OCI-LY3 (cell line): Measurements from ENCODE around the gene ARHGAP27.

Experiments used
- H2AFZ ChIP-seq: fragments of 200-600, 300-600 bp; shearing (Covaris generic); 2 replicates; pipeline ENCODE4 v1.6.0; 2014; ENCODE audit warnings: antibody characterized with exemption, low read depth, low read length
- H3K27ac ChIP-seq: fragments of 200-600, 300-600 bp; sonication (generic); 2 replicates; pipeline ENCODE4 v1.5.1; 2014; ENCODE audit warnings: mild to moderate bottlenecking, low read length, moderate library complexity, mixed read lengths
- H3K27me3 ChIP-seq: fragments of 200-600, 300-600 bp; sonication (generic); 2 replicates; pipeline ENCODE4 v1.6.1; 2014; ENCODE audit warnings: low read depth, low read length, mixed read lengths
- H3K36me3 ChIP-seq: fragments of 200-600, 300-600 bp; sonication (generic); replicated peaks from 2 replicates; pipeline ENCODE3; 2014; ENCODE audit warnings: low read depth, low read length, mixed read lengths
- H3K4me1 ChIP-seq: fragments of 300-600, 200-600 bp; sonication (generic); 2 replicates; pipeline ENCODE4 v1.6.1; 2014; ENCODE audit warnings: low read length, mixed read lengths
- H3K4me2 ChIP-seq: fragments of 200-600, 300-600 bp; sonication (generic); 2 replicates; pipeline ENCODE4 v1.6.1; 2014; ENCODE audit warnings: low read length, mixed read lengths
- H3K4me3 ChIP-seq: fragments of 300-600, 200-600 bp; sonication (generic); 2 replicates; pipeline ENCODE4 v1.5.1; 2014; ENCODE audit warnings: antibody characterized with exemption, mild to moderate bottlenecking, low read length, moderate library complexity
- H3K79me2 ChIP-seq: fragments of 300-600, 200-600 bp; shearing (Covaris generic); 2 replicates; pipeline ENCODE4 v1.6.1; 2014; ENCODE audit warnings: mild to moderate bottlenecking, low read length, mixed read lengths
- H3K9ac ChIP-seq: fragments of 300-600, 200-600 bp; shearing (Covaris generic); 2 replicates; pipeline ENCODE4 v1.6.0; 2014; ENCODE audit warnings: mild to moderate bottlenecking, low read length, moderate library complexity
- H3K9me3 ChIP-seq: fragments of 200-600, 300-600 bp; shearing (Covaris generic); 2 replicates; pipeline ENCODE4 v1.6.1; 2014; ENCODE audit warnings: low read length, mixed read lengths; ENCODE audit not compliant: insufficient read depth
- H4K20me1 ChIP-seq: fragments of 200-600, 300-600 bp; sonication (generic); 2 replicates; pipeline ENCODE4 v1.6.1; 2016; ENCODE audit warnings: low read length, mixed read lengths; ENCODE audit not compliant: insufficient read depth
- CTCF ChIP-seq: fragments of 200-600, 300-600 bp; sonication (generic); IDR thresholded peaks from 2 replicates; pipeline ENCODE4 v1.5.1; 2014; ENCODE audit warnings: antibody characterized with exemption, low read length, low read depth
- EZH2phosphoT487 ChIP-seq: fragments of 200-600 bp; shearing (Covaris generic); IDR thresholded peaks from 2 replicates; pipeline ENCODE4 v1.6.1; 2018; ENCODE audit warnings: antibody characterized with exemption, mixed run types, low read depth

The ARHGAP27 gene

GRCh38 chr17:45405250-45406086 lies 27.2 kb downstream of the ARHGAP27 start:
- Histone ChIP-seq H3K4me1 (peaks cover 21% of the 10 kb centered on the region), H3K4me3 (no peak overlapping the region), H2AFZ (no peak overlapping the region), H4K20me1 (no peaks in the 10 kb centered on the region), H3K79me2 (peaks cover 27% of the 10 kb centered on the region), H3K27ac (no peak overlapping the region), H3K9me3 (no peaks in the 10 kb centered on the region), H3K4me2 (no peak overlapping the region), H3K36me3 (peaks cover 40% of the 10 kb centered on the region), H3K27me3 (no peaks in the 10 kb centered on the region), H3K9ac (no peak overlapping the region)
- TF ChIP-seq EZH2phosphoT487 (no peak), CTCF (no peak)

- H3K36me3 ChIP-seq, result peaks cover 40% of the 10 kb centered on the region
- no peak overlapping the region for H3K9ac ChIP-seq
Observed at GRCh38 chr17:45404870-45405249, 27.8 kb downstream of the ARHGAP27 start.

GRCh38 chr17:45403906-45404490 lies 28.7 kb downstream of the ARHGAP27 start:
- H3K27me3 ChIP-seq, result no peaks in the 10 kb centered on the region
- no peak overlapping the region for H3K4me2 ChIP-seq
- no peaks in the 10 kb centered on the region for H4K20me1 ChIP-seq
- H3K27ac ChIP-seq, result no peak overlapping the region
- H3K9ac ChIP-seq, result no peak overlapping the region
- H3K79me2 ChIP-seq, result peaks cover 15% of the 10 kb centered on the region
- TF ChIP-seq EZH2phosphoT487, result no peak
- no peak overlapping the region for H3K4me3 ChIP-seq
- H2AFZ ChIP-seq, result no peak overlapping the region
- peaks cover 13% of the 10 kb centered on the region for H3K4me1 ChIP-seq
- H3K36me3 ChIP-seq, result peaks cover 40% of the 10 kb centered on the region
- H3K9me3 ChIP-seq, result no peaks in the 10 kb centered on the region

More at GRCh38 chr17:45404870-45405249, 27.8 kb downstream of the ARHGAP27 start:
- Histone ChIP-seq H3K4me3 (no peak overlapping the region), H3K9me3 (no peaks in the 10 kb centered on the region), H4K20me1 (no peaks in the 10 kb centered on the region), H3K4me2 (no peak overlapping the region), H3K4me1 (peaks cover 20% of the 10 kb centered on the region), H3K27me3 (no peaks in the 10 kb centered on the region), H2AFZ (no peak overlapping the region), H3K79me2 (peaks cover 23% of the 10 kb centered on the region), H3K27ac (no peak overlapping the region)
- TF ChIP-seq EZH2phosphoT487, result no peak
- no peak for TF ChIP-seq CTCF

GRCh38 chr17:45402916-45403315 lies 29.8 kb downstream of the ARHGAP27 start:
- H3K4me3 ChIP-seq, result no peak overlapping the region
- no peak overlapping the region for H3K9ac ChIP-seq
- TF ChIP-seq CTCF (no peak), EZH2phosphoT487 (no peak)
- H3K9me3 ChIP-seq, result no peaks in the 10 kb centered on the region
- no peaks in the 10 kb centered on the region for H4K20me1 ChIP-seq
- peaks cover 37% of the 10 kb centered on the region for H3K36me3 ChIP-seq
- H2AFZ ChIP-seq, result no peak overlapping the region
- H3K27ac ChIP-seq, result no peak overlapping the region
- H3K4me2 ChIP-seq, result no peak overlapping the region
- peaks cover 3% of the 10 kb centered on the region for H3K4me1 ChIP-seq
- peaks cover 4% of the 10 kb centered on the region for H3K79me2 ChIP-seq
- H3K27me3 ChIP-seq, result no peaks in the 10 kb centered on the region
